ENCODE results near the gene PARM1. TPM values are rescaled to one million over a fixed set of nuclear protein-coding genes. Genes with fewer than 3 reads are reported as not detected.

The PARM1 gene
- total RNA-seq, 2 donors from 2014 or later: 105 to 133 TPM

GRCh38 chr4:75080888-75081287 lies 148.0 kb downstream of the PARM1 start:
- no peak for DNase-seq (ENCODE audit: low spot score)
- Histone ChIP-seq H3K27me3 (replicated peaks; ENCODE audit: insufficient read depth) (no peaks in the 10 kb centered on the region), H3K27ac (no peak overlapping the region), H3K4me3 (no peak overlapping the region), H3K9me3 (no peaks in the 10 kb centered on the region), H3K4me1 (replicated peaks) (no peaks in the 10 kb centered on the region), H3K36me3 (no peaks in the 10 kb centered on the region)
- 88% methylated on average over 2 of the region's 2 CpGs for WGBS
- TF ChIP-seq POLR2A (IDR thresholded peaks at IDR 0.05): no peak
- no peak for TF ChIP-seq POLR2AphosphoS5 (IDR thresholded peaks at IDR 0.05)
- no peak for TF ChIP-seq CTCF (IDR thresholded peaks at IDR 0.05)
- intact Hi-C loops (cut with DNase I): no loop called here

GRCh38 chr4:75081561-75081960 lies 148.6 kb downstream of the PARM1 start:
- H3K9me3 ChIP-seq: no peaks in the 10 kb centered on the region
- H3K4me1 ChIP-seq (replicated peaks): no peaks in the 10 kb centered on the region
- TF ChIP-seq CTCF (IDR thresholded peaks at IDR 0.05): no peak
- TF ChIP-seq POLR2A (IDR thresholded peaks at IDR 0.05): no peak
- TF ChIP-seq POLR2AphosphoS5 (IDR thresholded peaks at IDR 0.05): no peak
- H3K36me3 ChIP-seq: no peaks in the 10 kb centered on the region
- intact Hi-C loops (cut with DNase I): no loop called here
- 90% methylated on average over 1 of the region's 1 CpG for WGBS
- no peak overlapping the region for H3K4me3 ChIP-seq
- no peaks in the 10 kb centered on the region for H3K27me3 ChIP-seq (replicated peaks; ENCODE audit: insufficient read depth)
- H3K27ac ChIP-seq: no peak overlapping the region
- DNase-seq (ENCODE audit: low spot score): no peak

- DNase-seq (ENCODE audit: low spot score): no peak
- no peaks in the 10 kb centered on the region for H3K27me3 ChIP-seq (replicated peaks; ENCODE audit: insufficient read depth)
- WGBS: 97% methylated on average over 1 of the region's 1 CpG
- no peaks in the 10 kb centered on the region for H3K4me1 ChIP-seq (replicated peaks)
- no peak overlapping the region for H3K4me3 ChIP-seq
- no peak overlapping the region for H3K27ac ChIP-seq
- H3K36me3 ChIP-seq: no peaks in the 10 kb centered on the region
- no peak for TF ChIP-seq POLR2A (IDR thresholded peaks at IDR 0.05)
- no peak for TF ChIP-seq CTCF (IDR thresholded peaks at IDR 0.05)
- TF ChIP-seq POLR2AphosphoS5 (IDR thresholded peaks at IDR 0.05): no peak
- intact Hi-C loops (cut with DNase I): no loop called here
- no peaks in the 10 kb centered on the region for H3K9me3 ChIP-seq
Observed at GRCh38 chr4:75087416-75087815, 154.5 kb downstream of the PARM1 start.

- H3K36me3 ChIP-seq: no peaks in the 10 kb centered on the region
- no peak overlapping the region for H3K27ac ChIP-seq
- no peak overlapping the region for H3K4me3 ChIP-seq
- 79% methylated on average over 2 of the region's 2 CpGs for WGBS
- DNase-seq (ENCODE audit: low spot score): no peak
- no peaks in the 10 kb centered on the region for H3K27me3 ChIP-seq (replicated peaks; ENCODE audit: insufficient read depth)
- H3K4me1 ChIP-seq (replicated peaks): no peaks in the 10 kb centered on the region
- no peak for TF ChIP-seq POLR2A (IDR thresholded peaks at IDR 0.05)
- intact Hi-C loops (cut with DNase I): no loop called here
- no peaks in the 10 kb centered on the region for H3K9me3 ChIP-seq
Observed at GRCh38 chr4:75087865-75088264, 154.9 kb downstream of the PARM1 start.

GRCh38 chr4:75089206-75089605 lies 156.3 kb downstream of the PARM1 start:
- DNase-seq (ENCODE audit: low spot score): no peak
- WGBS: 89% methylated on average over 4 of the region's 4 CpGs
- TF ChIP-seq POLR2AphosphoS5 (IDR thresholded peaks at IDR 0.05) (no peak), CTCF (IDR thresholded peaks at IDR 0.05) (no peak), POLR2A (IDR thresholded peaks at IDR 0.05) (no peak)
- Histone ChIP-seq H3K4me3 (no peak overlapping the region), H3K9me3 (no peaks in the 10 kb centered on the region), H3K27ac (no peak overlapping the region), H3K4me1 (replicated peaks) (no peaks in the 10 kb centered on the region), H3K27me3 (replicated peaks; ENCODE audit: insufficient read depth) (no peaks in the 10 kb centered on the region), H3K36me3 (no peaks in the 10 kb centered on the region)
- intact Hi-C loops (cut with DNase I): no loop called here
